GM23338 (cell line): ENCODE measurements around the gene HIP1. TPM values are rescaled to one million over a fixed set of nuclear protein-coding genes. Genes with fewer than 3 reads are reported as not detected.

ENCODE experiments used
- ATAC-seq: fragments of 200-7000 bp; cut with Tn5 transposase; 3 replicates; pipeline ENCODE4 v1.9.1; 2020
- DNase-seq: peaks from one replicate; pipeline ENCODE4 v3.0.0-alpha.2; 2015; ENCODE audit warnings: low spot score
- H2AFZ ChIP-seq: fragments of 200-600 bp; sonication (generic); 2 replicates; pipeline ENCODE4 v1.8.0; 2016; ENCODE audit warnings: antibody characterized with exemption, mild to moderate bottlenecking, moderate library complexity
- H3F3A ChIP-seq: fragments of 200-600 bp; sonication (generic); replicated peaks from 2 replicates; pipeline ENCODE4 v1.8.0; 2017; ENCODE audit warnings: antibody characterized with exemption, mixed run types, low read depth
- H3K27ac ChIP-seq: fragments of 200-600 bp; sonication (generic); 2 replicates; pipeline ENCODE4 v1.6.1; 2016; ENCODE audit warnings: low read depth
- H3K27me3 ChIP-seq: fragments of 200-600 bp; sonication (generic); 2 replicates; pipeline ENCODE4 v1.8.0; 2016; ENCODE audit warnings: mild to moderate bottlenecking, mixed run types, moderate library complexity; ENCODE audit not compliant: insufficient read depth
- H3K36me3 ChIP-seq: fragments of 200-600 bp; sonication (generic); 2 replicates; pipeline ENCODE4 v1.8.0; 2016; ENCODE audit warnings: mild to moderate bottlenecking; ENCODE audit not compliant: insufficient read depth
- H3K4me1 ChIP-seq: fragments of 200-600 bp; sonication (generic); 2 replicates; pipeline ENCODE4 v1.8.0; 2016; ENCODE audit warnings: mild to moderate bottlenecking, moderate library complexity; ENCODE audit not compliant: insufficient read depth
- H3K4me2 ChIP-seq: fragments of 200-600 bp; sonication (generic); 2 replicates; pipeline ENCODE4 v1.7.1; 2017; ENCODE audit warnings: mixed run types
- H3K4me3 ChIP-seq: fragments of 200-600 bp; sonication (generic); 2 replicates; pipeline ENCODE4 v1.6.1; 2016; ENCODE audit warnings: mixed run types
- H3K79me2 ChIP-seq: fragments of 200-600 bp; sonication (generic); replicated peaks from 2 replicates; pipeline ENCODE4 v1.8.0; 2017; ENCODE audit warnings: mild to moderate bottlenecking; ENCODE audit not compliant: insufficient read depth
- H3K9me2 ChIP-seq: fragments of 200-600 bp; sonication (generic); 2 replicates; pipeline ENCODE4 v1.8.0; 2017; ENCODE audit not compliant: insufficient read depth
- H4K20me1 ChIP-seq: fragments of 200-600 bp; sonication (generic); replicated peaks from 2 replicates; pipeline ENCODE4 v1.8.0; 2017; ENCODE audit warnings: mild to moderate bottlenecking; ENCODE audit not compliant: insufficient read depth
- H3K27ac Mint-ChIP-seq: 2 replicates; pipeline ENCODE4 v1.8.0; 2020; ENCODE audit warnings: inconsistent platforms, mild to moderate bottlenecking, moderate library complexity, mixed read lengths
- H3K27me3 Mint-ChIP-seq: 3 replicates; pipeline ENCODE4 v1.8.0; 2022; ENCODE audit warnings: low read depth, mild to moderate bottlenecking, moderate library complexity, mixed read lengths, inconsistent platforms; ENCODE audit not compliant: insufficient read depth, poor library complexity
- H3K36me3 Mint-ChIP-seq: 3 replicates; pipeline ENCODE4 v1.8.0; 2021; ENCODE audit warnings: low read depth, mild to moderate bottlenecking, inconsistent platforms, moderate library complexity, mixed read lengths
- H3K4me1 Mint-ChIP-seq: 3 replicates; pipeline ENCODE4 v1.8.0; 2020; ENCODE audit warnings: mild to moderate bottlenecking, inconsistent platforms, mixed read lengths
- H3K4me3 Mint-ChIP-seq: 3 replicates; pipeline ENCODE4 v1.8.0; 2021; ENCODE audit warnings: moderate library complexity, mild to moderate bottlenecking, inconsistent platforms, mixed read lengths
- H3K9me3 Mint-ChIP-seq: 3 replicates; pipeline ENCODE4 v1.8.0; 2020; ENCODE audit warnings: moderate library complexity, mild to moderate bottlenecking, inconsistent platforms, mixed read lengths
- CREB1 ChIP-seq: fragments of 250-450 bp; sonication (Bioruptor Pico); IDR thresholded peaks from 2 replicates; pipeline ENCODE4 v1.5.0; 2020; ENCODE audit warnings: low read depth, mild to moderate bottlenecking, moderate library complexity
- EZH2 ChIP-seq: fragments of 200-600 bp; sonication (generic); IDR thresholded peaks from one replicate; pipeline ENCODE4 v1.8.0; 2017; ENCODE audit warnings: antibody characterized with exemption, mild to moderate bottlenecking, low read depth; ENCODE audit not compliant: unreplicated experiment
- EZH2phosphoT487 ChIP-seq: fragments of 200-600 bp; sonication (generic); IDR thresholded peaks from one replicate; pipeline ENCODE4 v1.8.1; 2018; ENCODE audit warnings: antibody characterized with exemption; ENCODE audit not compliant: unreplicated experiment
- JUNB ChIP-seq: IDR thresholded peaks from one replicate; pipeline ENCODE4 v1.6.1; 2016; ENCODE audit warnings: antibody characterized with exemption; ENCODE audit not compliant: unreplicated experiment
- NANOG ChIP-seq: IDR thresholded peaks from 2 replicates; pipeline ENCODE4 v1.6.1; 2016; ENCODE audit warnings: antibody characterized with exemption, borderline replicate concordance
- POLR2AphosphoS5 ChIP-seq: IDR thresholded peaks from 2 replicates; pipeline ENCODE4 v1.6.1; 2016; ENCODE audit warnings: antibody characterized with exemption, low read depth
- STAT1 ChIP-seq: IDR thresholded peaks from one replicate; pipeline ENCODE4 v1.6.1; 2016; ENCODE audit warnings: antibody characterized with exemption; ENCODE audit not compliant: unreplicated experiment
- ZNF114 ChIP-seq: fragments of 250-450 bp; sonication (Bioruptor Pico); IDR thresholded peaks from 2 replicates; pipeline ENCODE4 v1.5.0; 2020; ENCODE audit warnings: mild to moderate bottlenecking, moderate library complexity
- ZNF331 ChIP-seq: fragments of 250-450 bp; sonication (Bioruptor Pico); IDR thresholded peaks from 2 replicates; pipeline ENCODE4 v1.5.0; 2020; ENCODE audit warnings: low read depth, mild to moderate bottlenecking, moderate library complexity
- polyA plus RNA-seq: library from polyadenylated mRNA; unstranded; fragments of >200 nt; fragmentation: Nextera tagmentation; extraction: Ambion mirVana; gene quantifications from 2 replicates; pipeline ENCODE4 v1.2.1, GENCODE V29; 2016
- total RNA-seq: library from RNA; depleted of rRNA; stranded (reverse); fragments of >200 nt; shearing (Covaris generic); gene quantifications from 2 replicates; pipeline ENCODE4 v1.2.3, GENCODE V29; 2014
- TF ChIP-seq, protein P1 (sequence below), 2 experiments: fragments of 200-600 bp in 1 of 2; sonication (generic) in 1 of 2; conservative IDR thresholded peaks; 2 replicates each; pipeline versions ENCODE4 v1.5.1 to v1.6.1; 2016 to 2017; ENCODE audit warnings: antibody characterized with exemption in 2 of 2, low read depth in 2 of 2, mild to moderate bottlenecking in 2 of 2, moderate library complexity in 1 of 2
- TF ChIP-seq, protein P2 (sequence below): fragments of 250-450 bp; sonication (Bioruptor Pico); IDR thresholded peaks from 2 replicates; pipeline ENCODE4 v1.5.0; 2020; ENCODE audit warnings: mild to moderate bottlenecking, moderate library complexity
- TF ChIP-seq, protein P3 (sequence below): IDR thresholded peaks from one replicate; pipeline ENCODE4 v1.6.1; 2018; ENCODE audit warnings: antibody characterized with exemption; ENCODE audit not compliant: unreplicated experiment
- TF ChIP-seq, protein P4 (sequence below): IDR thresholded peaks from 2 replicates; pipeline ENCODE4 v1.6.1; 2016; ENCODE audit warnings: antibody characterized with exemption

Gene HIP1
- total and polyA plus RNA-seq, 2 experiments from 2014 or later, result 24.9 to 80.8 TPM

DNA sequence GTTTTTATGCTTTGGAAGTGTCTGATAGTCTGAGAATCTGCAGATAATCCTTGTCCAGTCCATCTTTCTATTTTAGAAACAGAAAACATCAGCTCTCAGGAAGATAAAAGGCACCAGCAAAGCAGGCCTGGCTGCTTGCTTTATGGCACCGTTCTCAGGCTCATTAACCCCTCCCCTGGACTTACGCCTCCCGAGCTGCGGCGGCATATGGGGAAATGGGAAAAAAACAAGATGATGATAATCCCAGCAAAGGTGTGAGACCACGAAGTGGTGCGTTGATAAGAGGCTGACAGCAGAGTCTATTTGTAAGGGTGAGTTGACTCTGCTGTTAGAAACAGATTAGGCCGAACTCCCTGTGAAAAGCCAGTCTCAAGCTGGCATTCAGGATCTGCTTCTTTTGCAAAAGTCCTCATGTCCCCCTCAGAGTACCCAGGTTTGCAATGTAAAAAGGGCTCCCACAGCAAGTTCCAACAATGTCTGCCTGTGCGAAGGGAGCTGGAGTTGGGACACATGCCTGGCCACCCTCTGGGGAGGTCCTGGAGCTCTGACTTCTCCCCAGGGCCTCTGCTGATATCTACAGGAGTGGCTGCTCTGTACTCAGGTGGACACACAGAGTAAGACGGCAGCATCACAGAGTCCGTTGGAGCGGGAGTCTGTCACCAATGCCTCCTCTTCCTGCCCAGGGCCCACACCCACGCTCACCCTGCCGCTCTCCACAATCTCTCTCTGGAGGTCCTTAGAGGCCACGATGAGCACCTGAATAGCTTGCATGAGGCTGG is 192.3 kb downstream of the HIP1 start:
- H3K36me3 ChIP-seq, result peaks cover 63% of the 10 kb centered on the region
- no peak overlapping the region for H3K27ac ChIP-seq
- no peak for ATAC-seq
- H3F3A ChIP-seq, result no peaks in the 10 kb centered on the region
- no peak overlapping the region for H2AFZ ChIP-seq
- no peaks in the 10 kb centered on the region for H3K79me2 ChIP-seq
- H3K9me3 Mint-ChIP-seq, result no peaks in the 10 kb centered on the region
- H3K36me3 Mint-ChIP-seq, result peaks cover 87% of the 10 kb centered on the region
- no peak for DNase-seq
- no peaks in the 10 kb centered on the region for H3K4me1 ChIP-seq
- TF ChIP-seq, protein P1, sequence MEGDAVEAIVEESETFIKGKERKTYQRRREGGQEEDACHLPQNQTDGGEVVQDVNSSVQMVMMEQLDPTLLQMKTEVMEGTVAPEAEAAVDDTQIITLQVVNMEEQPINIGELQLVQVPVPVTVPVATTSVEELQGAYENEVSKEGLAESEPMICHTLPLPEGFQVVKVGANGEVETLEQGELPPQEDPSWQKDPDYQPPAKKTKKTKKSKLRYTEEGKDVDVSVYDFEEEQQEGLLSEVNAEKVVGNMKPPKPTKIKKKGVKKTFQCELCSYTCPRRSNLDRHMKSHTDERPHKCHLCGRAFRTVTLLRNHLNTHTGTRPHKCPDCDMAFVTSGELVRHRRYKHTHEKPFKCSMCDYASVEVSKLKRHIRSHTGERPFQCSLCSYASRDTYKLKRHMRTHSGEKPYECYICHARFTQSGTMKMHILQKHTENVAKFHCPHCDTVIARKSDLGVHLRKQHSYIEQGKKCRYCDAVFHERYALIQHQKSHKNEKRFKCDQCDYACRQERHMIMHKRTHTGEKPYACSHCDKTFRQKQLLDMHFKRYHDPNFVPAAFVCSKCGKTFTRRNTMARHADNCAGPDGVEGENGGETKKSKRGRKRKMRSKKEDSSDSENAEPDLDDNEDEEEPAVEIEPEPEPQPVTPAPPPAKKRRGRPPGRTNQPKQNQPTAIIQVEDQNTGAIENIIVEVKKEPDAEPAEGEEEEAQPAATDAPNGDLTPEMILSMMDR (conservative IDR thresholded peaks at IDR 0.05; ENCODE audit: low read depth in 2 of 2), result no peak
- TF ChIP-seq, protein P2, sequence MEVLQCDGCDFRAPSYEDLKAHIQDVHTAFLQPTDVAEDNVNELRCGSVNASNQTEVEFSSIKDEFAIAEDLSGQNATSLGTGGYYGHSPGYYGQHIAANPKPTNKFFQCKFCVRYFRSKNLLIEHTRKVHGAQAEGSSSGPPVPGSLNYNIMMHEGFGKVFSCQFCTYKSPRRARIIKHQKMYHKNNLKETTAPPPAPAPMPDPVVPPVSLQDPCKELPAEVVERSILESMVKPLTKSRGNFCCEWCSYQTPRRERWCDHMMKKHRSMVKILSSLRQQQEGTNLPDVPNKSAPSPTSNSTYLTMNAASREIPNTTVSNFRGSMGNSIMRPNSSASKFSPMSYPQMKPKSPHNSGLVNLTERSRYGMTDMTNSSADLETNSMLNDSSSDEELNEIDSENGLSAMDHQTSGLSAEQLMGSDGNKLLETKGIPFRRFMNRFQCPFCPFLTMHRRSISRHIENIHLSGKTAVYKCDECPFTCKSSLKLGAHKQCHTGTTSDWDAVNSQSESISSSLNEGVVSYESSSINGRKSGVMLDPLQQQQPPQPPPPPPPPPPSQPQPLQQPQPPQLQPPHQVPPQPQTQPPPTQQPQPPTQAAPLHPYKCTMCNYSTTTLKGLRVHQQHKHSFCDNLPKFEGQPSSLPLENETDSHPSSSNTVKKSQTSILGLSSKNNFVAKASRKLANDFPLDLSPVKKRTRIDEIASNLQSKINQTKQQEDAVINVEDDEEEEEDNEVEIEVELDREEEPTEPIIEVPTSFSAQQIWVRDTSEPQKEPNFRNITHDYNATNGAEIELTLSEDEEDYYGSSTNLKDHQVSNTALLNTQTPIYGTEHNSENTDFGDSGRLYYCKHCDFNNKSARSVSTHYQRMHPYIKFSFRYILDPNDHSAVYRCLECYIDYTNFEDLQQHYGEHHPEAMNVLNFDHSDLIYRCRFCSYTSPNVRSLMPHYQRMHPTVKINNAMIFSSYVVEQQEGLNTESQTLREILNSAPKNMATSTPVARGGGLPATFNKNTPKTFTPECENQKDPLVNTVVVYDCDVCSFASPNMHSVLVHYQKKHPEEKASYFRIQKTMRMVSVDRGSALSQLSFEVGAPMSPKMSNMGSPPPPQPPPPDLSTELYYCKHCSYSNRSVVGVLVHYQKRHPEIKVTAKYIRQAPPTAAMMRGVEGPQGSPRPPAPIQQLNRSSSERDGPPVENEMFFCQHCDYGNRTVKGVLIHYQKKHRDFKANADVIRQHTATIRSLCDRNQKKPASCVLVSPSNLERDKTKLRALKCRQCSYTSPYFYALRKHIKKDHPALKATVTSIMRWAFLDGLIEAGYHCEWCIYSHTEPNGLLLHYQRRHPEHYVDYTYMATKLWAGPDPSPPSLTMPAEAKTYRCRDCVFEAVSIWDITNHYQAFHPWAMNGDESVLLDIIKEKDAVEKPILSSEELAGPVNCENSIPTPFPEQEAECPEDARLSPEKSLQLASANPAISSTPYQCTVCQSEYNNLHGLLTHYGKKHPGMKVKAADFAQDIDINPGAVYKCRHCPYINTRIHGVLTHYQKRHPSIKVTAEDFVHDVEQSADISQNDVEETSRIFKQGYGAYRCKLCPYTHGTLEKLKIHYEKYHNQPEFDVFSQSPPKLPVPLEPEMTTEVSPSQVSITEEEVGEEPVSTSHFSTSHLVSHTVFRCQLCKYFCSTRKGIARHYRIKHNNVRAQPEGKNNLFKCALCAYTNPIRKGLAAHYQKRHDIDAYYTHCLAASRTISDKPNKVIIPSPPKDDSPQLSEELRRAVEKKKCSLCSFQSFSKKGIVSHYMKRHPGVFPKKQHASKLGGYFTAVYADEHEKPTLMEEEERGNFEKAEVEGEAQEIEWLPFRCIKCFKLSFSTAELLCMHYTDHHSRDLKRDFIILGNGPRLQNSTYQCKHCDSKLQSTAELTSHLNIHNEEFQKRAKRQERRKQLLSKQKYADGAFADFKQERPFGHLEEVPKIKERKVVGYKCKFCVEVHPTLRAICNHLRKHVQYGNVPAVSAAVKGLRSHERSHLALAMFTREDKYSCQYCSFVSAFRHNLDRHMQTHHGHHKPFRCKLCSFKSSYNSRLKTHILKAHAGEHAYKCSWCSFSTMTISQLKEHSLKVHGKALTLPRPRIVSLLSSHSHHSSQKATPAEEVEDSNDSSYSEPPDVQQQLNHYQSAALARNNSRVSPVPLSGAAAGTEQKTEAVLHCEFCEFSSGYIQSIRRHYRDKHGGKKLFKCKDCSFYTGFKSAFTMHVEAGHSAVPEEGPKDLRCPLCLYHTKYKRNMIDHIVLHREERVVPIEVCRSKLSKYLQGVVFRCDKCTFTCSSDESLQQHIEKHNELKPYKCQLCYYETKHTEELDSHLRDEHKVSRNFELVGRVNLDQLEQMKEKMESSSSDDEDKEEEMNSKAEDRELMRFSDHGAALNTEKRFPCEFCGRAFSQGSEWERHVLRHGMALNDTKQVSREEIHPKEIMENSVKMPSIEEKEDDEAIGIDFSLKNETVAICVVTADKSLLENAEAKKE (CRISPR knock-in tag), result no peak
- TF ChIP-seq, protein P3, sequence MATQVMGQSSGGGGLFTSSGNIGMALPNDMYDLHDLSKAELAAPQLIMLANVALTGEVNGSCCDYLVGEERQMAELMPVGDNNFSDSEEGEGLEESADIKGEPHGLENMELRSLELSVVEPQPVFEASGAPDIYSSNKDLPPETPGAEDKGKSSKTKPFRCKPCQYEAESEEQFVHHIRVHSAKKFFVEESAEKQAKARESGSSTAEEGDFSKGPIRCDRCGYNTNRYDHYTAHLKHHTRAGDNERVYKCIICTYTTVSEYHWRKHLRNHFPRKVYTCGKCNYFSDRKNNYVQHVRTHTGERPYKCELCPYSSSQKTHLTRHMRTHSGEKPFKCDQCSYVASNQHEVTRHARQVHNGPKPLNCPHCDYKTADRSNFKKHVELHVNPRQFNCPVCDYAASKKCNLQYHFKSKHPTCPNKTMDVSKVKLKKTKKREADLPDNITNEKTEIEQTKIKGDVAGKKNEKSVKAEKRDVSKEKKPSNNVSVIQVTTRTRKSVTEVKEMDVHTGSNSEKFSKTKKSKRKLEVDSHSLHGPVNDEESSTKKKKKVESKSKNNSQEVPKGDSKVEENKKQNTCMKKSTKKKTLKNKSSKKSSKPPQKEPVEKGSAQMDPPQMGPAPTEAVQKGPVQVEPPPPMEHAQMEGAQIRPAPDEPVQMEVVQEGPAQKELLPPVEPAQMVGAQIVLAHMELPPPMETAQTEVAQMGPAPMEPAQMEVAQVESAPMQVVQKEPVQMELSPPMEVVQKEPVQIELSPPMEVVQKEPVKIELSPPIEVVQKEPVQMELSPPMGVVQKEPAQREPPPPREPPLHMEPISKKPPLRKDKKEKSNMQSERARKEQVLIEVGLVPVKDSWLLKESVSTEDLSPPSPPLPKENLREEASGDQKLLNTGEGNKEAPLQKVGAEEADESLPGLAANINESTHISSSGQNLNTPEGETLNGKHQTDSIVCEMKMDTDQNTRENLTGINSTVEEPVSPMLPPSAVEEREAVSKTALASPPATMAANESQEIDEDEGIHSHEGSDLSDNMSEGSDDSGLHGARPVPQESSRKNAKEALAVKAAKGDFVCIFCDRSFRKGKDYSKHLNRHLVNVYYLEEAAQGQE, result no peak
- TF ChIP-seq NANOG, result no peak
- TF ChIP-seq POLR2AphosphoS5, result no peak
- TF ChIP-seq, protein P4, sequence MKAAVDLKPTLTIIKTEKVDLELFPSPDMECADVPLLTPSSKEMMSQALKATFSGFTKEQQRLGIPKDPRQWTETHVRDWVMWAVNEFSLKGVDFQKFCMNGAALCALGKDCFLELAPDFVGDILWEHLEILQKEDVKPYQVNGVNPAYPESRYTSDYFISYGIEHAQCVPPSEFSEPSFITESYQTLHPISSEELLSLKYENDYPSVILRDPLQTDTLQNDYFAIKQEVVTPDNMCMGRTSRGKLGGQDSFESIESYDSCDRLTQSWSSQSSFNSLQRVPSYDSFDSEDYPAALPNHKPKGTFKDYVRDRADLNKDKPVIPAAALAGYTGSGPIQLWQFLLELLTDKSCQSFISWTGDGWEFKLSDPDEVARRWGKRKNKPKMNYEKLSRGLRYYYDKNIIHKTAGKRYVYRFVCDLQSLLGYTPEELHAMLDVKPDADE, result no peak
- no peak for TF ChIP-seq EZH2phosphoT487
- TF ChIP-seq ZNF331, result no peak
- no peak for TF ChIP-seq CREB1 (CRISPR knock-in tag)
- TF ChIP-seq ZNF114 (CRISPR knock-in tag), result no peak
- no peak for TF ChIP-seq STAT1
- TF ChIP-seq JUNB, result no peak
- TF ChIP-seq EZH2, result no peak
- H3K4me1 Mint-ChIP-seq, result no peaks in the 10 kb centered on the region
- no peak overlapping the region for H3K4me2 ChIP-seq
- peaks cover 3% of the 10 kb centered on the region; the same call in 1 of the 2 replicates for H4K20me1 ChIP-seq
- H3K27me3 Mint-ChIP-seq, result peaks cover 5% of the 10 kb centered on the region
- no peak overlapping the region for H3K27ac Mint-ChIP-seq
- no peak overlapping the region for H3K4me3 ChIP-seq
- H3K9me2 ChIP-seq, result no peaks in the 10 kb centered on the region
- no peak overlapping the region for H3K4me3 Mint-ChIP-seq
- H3K27me3 ChIP-seq, result no peaks in the 10 kb centered on the region
